Measurements from ENCODE around the gene DDHD1.
"Not testable (repeated sequence)": the region's sequence is repeated elsewhere in the genome, so short reads cannot be mapped to it uniquely, and the experiment has no call there.

DNA sequence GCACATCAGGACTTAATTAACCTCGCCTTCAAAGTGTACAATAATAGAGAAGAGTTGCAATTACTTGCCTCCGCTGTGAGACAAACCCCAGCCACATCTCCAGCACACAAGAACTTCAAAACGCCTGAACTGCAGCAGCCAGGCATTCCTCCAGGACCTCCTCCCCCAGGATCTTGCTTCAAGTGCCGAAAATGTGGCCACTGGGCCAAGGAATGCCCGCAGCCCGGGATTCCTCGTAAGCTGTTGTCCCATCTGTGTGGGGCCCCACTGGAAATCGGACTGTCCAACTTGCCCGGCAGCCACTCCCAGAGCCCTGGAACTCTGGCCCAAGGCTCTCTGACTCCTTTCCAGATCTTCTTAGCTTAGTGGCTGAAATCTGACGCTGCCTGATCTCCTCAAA is 22.6 kb downstream of the DDHD1 start:
- TF ChIP-seq, protein P1, sequence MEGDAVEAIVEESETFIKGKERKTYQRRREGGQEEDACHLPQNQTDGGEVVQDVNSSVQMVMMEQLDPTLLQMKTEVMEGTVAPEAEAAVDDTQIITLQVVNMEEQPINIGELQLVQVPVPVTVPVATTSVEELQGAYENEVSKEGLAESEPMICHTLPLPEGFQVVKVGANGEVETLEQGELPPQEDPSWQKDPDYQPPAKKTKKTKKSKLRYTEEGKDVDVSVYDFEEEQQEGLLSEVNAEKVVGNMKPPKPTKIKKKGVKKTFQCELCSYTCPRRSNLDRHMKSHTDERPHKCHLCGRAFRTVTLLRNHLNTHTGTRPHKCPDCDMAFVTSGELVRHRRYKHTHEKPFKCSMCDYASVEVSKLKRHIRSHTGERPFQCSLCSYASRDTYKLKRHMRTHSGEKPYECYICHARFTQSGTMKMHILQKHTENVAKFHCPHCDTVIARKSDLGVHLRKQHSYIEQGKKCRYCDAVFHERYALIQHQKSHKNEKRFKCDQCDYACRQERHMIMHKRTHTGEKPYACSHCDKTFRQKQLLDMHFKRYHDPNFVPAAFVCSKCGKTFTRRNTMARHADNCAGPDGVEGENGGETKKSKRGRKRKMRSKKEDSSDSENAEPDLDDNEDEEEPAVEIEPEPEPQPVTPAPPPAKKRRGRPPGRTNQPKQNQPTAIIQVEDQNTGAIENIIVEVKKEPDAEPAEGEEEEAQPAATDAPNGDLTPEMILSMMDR (IDR thresholded peaks at IDR 0.05), result not testable (repeated sequence)
- not testable (repeated sequence) for TF ChIP-seq POLR2AphosphoS5 (IDR thresholded peaks at IDR 0.05)

Data from prostate gland (tissue), 2 donors.